ENCODE measurements around the gene MGA. TPM values are rescaled to one million over a fixed set of nuclear protein-coding genes. Genes with fewer than 3 reads are reported as not detected.

MGA gene
- polyA plus RNA-seq, 6 donors from 2014 or later, result 2.2 to 30.3 (median 16.9) TPM

DNA sequence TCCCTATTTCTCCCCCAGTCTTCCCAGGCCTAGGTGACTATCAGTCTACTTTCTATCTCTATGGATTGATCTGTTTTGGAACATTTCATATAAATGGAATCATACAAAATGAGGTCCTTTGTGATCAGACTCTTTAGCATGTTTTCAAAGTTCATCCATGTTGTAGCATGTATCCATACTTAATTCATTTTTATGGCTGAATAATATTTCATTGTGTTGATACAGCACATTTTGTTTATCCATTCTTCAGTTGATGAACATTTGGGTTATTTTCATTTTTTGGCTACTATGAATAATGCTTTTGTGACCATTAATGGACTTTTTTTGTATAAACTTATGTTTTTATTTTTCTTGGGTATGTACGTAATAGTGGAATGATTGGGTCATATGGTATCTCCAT is 19.2 kb upstream of the MGA start:
- Mint-ChIP-seq H3K9me3 (no peaks in the 10 kb centered on the region), H3K36me3 (no peaks in the 10 kb centered on the region), H3K27me3 (no peaks in the 10 kb centered on the region), H3K4me1 (no peaks in the 10 kb centered on the region), H3K4me3 (no peak overlapping the region), H3K27ac (no peak overlapping the region)
- DNase-seq (no peak), ATAC-seq (ENCODE audit: low read depth in 2 of 2) (no peak)

DNA sequence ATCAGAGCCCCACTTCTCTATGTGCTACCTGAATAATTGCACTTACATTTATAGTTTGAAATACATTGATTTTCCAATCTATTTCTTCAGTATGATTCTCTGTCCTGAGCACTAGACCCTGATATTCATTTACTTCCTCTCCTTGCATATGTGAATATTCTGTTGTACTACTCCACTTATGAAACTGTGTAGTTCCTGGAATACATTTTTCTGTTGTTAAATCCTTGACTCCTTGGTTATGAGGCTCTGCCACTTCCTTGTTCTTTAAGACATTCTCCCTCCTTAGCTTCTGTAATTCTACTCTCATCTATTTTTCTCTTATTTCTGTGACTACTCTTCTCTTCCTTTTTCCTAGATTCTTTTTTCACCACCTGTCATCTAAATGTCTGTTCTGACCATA is 12.9 kb upstream of the MGA start:
- no peak for DNase-seq
- Mint-ChIP-seq H3K9me3 (peaks cover 0 to 9% (median 7%) of the 10 kb centered on the region in 7 donors), H3K4me3 (no peak overlapping the region), H3K27ac (no peak overlapping the region), H3K4me1 (no peaks in the 10 kb centered on the region), H3K36me3 (peaks cover 0 to 7% of the 10 kb centered on the region in 2 donors), H3K27me3 (peaks cover 0 to 5% (median 5%) of the 10 kb centered on the region in 3 donors)
- no peak for ATAC-seq (ENCODE audit: low read depth in 2 of 2)

GRCh38 chr15:41648097-41648496 is 12.1 kb upstream of the MGA start:
- Mint-ChIP-seq H3K4me3 (no peak overlapping the region), H3K27me3 (peaks cover 0 to 5% (median 5%) of the 10 kb centered on the region in 3 donors), H3K4me1 (no peaks in the 10 kb centered on the region), H3K27ac (no peak overlapping the region), H3K9me3 (peaks cover 0 to 9% (median 7%) of the 10 kb centered on the region in 7 donors), H3K36me3 (peaks cover 0 to 7% of the 10 kb centered on the region in 2 donors)
- no peak for DNase-seq
- no peak for ATAC-seq (ENCODE audit: low read depth in 2 of 2)

DNA sequence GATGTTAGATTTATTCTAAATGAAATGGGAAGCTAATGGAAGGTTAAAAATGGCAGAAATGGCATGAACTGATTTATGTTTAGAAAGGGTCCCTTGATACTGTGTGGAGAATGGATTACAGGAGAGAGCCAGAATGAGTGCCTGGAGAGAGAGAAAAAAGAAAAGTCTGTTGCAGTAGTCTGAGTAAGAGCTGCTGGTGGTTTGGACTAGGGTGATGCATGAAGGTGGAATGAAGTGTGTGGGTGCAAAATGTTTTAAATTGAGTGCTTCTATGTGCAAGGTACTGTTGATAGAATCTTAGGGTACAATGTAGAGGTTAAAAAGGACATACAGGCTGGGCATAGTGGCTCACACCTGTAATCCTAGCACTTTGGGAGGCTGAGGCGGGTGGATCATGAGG is 11.4 kb upstream of the MGA start:
- Mint-ChIP-seq H3K9me3 (peaks cover 0 to 9% (median 7%) of the 10 kb centered on the region in 7 donors), H3K27me3 (peaks cover 0 to 5% (median 5%) of the 10 kb centered on the region in 3 donors), H3K4me1 (peaks cover 0 to 2% (median 0%) of the 10 kb centered on the region in 3 donors), H3K4me3 (no peak overlapping the region), H3K36me3 (peaks cover 0 to 7% of the 10 kb centered on the region in 2 donors), H3K27ac (no peak overlapping the region)
- no peak for ATAC-seq (ENCODE audit: low read depth in 2 of 2)
- no peak for DNase-seq

GRCh38 chr15:41650806-41651205 is 9.4 kb upstream of the MGA start:
- Mint-ChIP-seq H3K36me3 (peaks cover 0 to 7% of the 10 kb centered on the region in 2 donors), H3K4me3 (peak overlapping the region in 1 of 8 donors; percentile 48), H3K27ac (no peak overlapping the region), H3K27me3 (peaks cover 0 to 5% (median 5%) of the 10 kb centered on the region in 3 donors), H3K9me3 (peaks cover 0 to 9% (median 7%) of the 10 kb centered on the region in 7 donors), H3K4me1 (peaks cover 0 to 4% (median 0%) of the 10 kb centered on the region in 3 donors)
- DNase-seq, result no peak
- no peak for ATAC-seq (ENCODE audit: low read depth in 2 of 2)

DNA sequence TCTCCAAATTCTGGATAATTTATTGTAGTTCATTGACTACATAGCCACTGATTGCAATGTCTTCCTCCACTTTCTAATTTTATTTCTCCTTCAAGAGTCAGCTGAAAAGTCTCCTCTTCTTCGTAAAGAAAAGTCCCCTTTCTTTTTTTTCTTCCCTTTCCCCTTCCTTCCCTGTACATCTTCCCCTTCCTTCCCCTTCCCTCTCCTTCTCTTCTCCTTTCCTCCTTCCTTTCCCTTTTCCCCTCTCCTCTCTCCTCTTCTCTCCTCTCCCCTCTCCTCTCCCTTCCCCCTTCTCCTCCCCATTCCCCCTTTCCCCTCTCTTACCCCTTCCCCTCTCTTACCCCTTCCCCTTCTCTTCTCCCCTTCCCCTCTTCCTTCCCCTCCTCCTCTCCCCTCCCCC is 8.8 kb upstream of the MGA start:
- no peak overlapping the region for H3K4me3 Mint-ChIP-seq

DNA sequence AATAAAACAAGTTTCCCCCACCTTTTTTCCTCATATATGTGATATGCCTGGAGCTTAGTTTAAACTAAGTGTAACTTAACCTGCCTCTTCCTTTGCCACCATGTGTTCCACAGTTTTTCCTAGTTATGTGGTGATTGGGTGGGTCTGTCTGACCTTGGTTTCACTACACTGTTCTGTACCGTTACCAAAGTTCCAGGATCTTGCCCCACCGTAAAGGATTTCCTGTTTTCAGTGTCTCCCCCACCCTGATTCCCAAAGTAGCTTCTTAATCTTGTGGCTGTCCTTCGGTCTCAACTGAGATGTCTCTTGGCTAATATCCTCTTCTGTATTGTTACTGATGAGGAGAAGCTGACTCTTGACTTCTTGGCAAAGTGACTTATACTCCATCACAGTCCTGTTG is 6.4 kb upstream of the MGA start:
- peaks cover 0 to 9% (median 7%) of the 10 kb centered on the region in 7 donors for H3K9me3 Mint-ChIP-seq
- H3K27ac Mint-ChIP-seq, result no peak overlapping the region
- H3K4me1 Mint-ChIP-seq, result peaks cover 0 to 4% (median 0%) of the 10 kb centered on the region in 3 donors
- DNase-seq (no peak), ATAC-seq (ENCODE audit: low read depth in 2 of 2) (no peak)
- no peak overlapping the region for H3K4me3 Mint-ChIP-seq
- peaks cover 0 to 7% of the 10 kb centered on the region in 2 donors for H3K36me3 Mint-ChIP-seq
- H3K27me3 Mint-ChIP-seq, result peaks cover 0 to 5% (median 5%) of the 10 kb centered on the region in 3 donors

More for the DNA sequence above, 8.8 kb upstream of the MGA start:
- Mint-ChIP-seq H3K27me3 (peaks cover 0 to 5% (median 5%) of the 10 kb centered on the region in 3 donors), H3K4me1 (peaks cover 0 to 4% (median 0%) of the 10 kb centered on the region in 3 donors), H3K36me3 (peaks cover 0 to 7% of the 10 kb centered on the region in 2 donors), H3K9me3 (peaks cover 0 to 9% (median 7%) of the 10 kb centered on the region in 7 donors), H3K27ac (no peak overlapping the region)
- ATAC-seq (ENCODE audit: low read depth in 2 of 2), result no peak
- DNase-seq, result no peak

DNA sequence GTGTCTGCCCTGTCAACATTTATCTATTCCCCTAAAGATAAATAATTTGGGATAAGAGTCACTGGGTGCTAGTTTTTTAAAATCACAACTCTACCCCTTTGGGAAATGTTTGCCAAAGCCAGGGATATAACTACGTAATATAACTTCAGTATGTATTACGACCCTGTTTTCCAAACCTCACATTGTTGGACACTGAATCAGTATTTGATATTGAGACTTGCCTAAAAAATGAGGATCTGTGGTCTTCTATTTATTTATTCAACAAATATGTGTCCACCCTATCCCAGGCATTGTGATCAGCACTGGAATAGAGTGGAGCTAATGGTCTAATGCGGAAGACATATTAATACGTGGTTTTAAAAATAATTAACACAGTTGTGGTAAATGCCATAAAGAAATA is 4.5 kb upstream of the MGA start:
- H3K36me3 Mint-ChIP-seq, result peaks cover 0 to 5% of the 10 kb centered on the region in 2 donors
- H3K9me3 Mint-ChIP-seq, result peaks cover 0 to 11% (median 5%) of the 10 kb centered on the region in 7 donors
- H3K27me3 Mint-ChIP-seq, result peaks cover 0 to 5% (median 0%) of the 10 kb centered on the region in 3 donors
- ATAC-seq (ENCODE audit: low read depth in 2 of 2), result no peak
- no peak overlapping the region for H3K4me3 Mint-ChIP-seq
- no peak for DNase-seq
- H3K27ac Mint-ChIP-seq, result peak overlapping the region in 1 of 6 donors; percentile 45
- H3K4me1 Mint-ChIP-seq, result peaks cover 9 to 18% (median 10%) of the 10 kb centered on the region in 3 donors

DNA sequence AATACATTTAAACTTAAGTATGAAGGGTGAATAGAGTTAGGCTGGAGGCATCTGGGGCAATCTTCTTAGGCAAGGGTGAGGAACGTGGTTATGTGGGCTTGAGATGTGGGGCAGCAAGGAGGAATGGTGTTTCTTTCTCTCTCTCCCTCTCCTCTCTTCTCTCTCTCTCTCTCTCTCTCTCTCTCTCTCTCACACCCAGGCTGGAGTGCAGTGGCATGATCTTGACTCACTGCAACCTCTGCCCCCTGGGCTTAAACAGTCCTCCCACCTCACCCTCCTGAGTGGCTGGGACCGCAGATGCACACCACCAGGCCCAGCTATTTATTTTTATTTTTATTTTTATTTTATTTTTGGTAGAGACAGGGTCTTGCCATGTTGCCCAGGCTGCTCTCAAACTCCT is 4.0 kb upstream of the MGA start:
- no peak overlapping the region for H3K4me3 Mint-ChIP-seq
- peaks cover 14 to 23% (median 15%) of the 10 kb centered on the region in 3 donors for H3K4me1 Mint-ChIP-seq
- H3K9me3 Mint-ChIP-seq, result peaks cover 0 to 6% (median 1%) of the 10 kb centered on the region in 7 donors
- peaks cover 0 to under 1% of the 10 kb centered on the region in 2 donors for H3K36me3 Mint-ChIP-seq
- H3K27me3 Mint-ChIP-seq, result peaks cover 0 to 3% (median 0%) of the 10 kb centered on the region in 3 donors
- peak overlapping the region in 1 of 6 donors; percentile 47 for H3K27ac Mint-ChIP-seq
- ATAC-seq (ENCODE audit: low read depth in 2 of 2) (no peak), DNase-seq (no peak)

- Mint-ChIP-seq H3K9me3 (peaks cover 0 to 3% (median 0%) of the 10 kb centered on the region in 7 donors), H3K27me3 (no peaks in the 10 kb centered on the region), H3K36me3 (no peaks in the 10 kb centered on the region), H3K27ac (peak overlapping the region in 4 of 6 donors; percentile 31 to 99 (median 77)), H3K4me3 (peak overlapping the region in 3 of 8 donors; percentile 1 to 87 (median 4)), H3K4me1 (peaks cover 23 to 37% (median 36%) of the 10 kb centered on the region in 3 donors)
- no peak for DNase-seq
- ATAC-seq (ENCODE audit: low read depth in 2 of 2), result no peak
These were observed 1.5 kb upstream of the MGA start for GRCh38 chr15:41658689-41659088.

GRCh38 chr15:41659190-41659589 is 1.0 kb upstream of the MGA start:
- Mint-ChIP-seq H3K9me3 (peaks cover 0 to 3% (median 0%) of the 10 kb centered on the region in 7 donors), H3K4me1 (peaks cover 20 to 39% (median 36%) of the 10 kb centered on the region in 3 donors), H3K4me3 (peak overlapping the region in 5 of 8 donors; percentile 1 to 97 (median 90)), H3K36me3 (no peaks in the 10 kb centered on the region), H3K27ac (peak overlapping the region; percentile 31 to 99 (median 97)), H3K27me3 (no peaks in the 10 kb centered on the region)
- DNase-seq, result no peak
- ATAC-seq (ENCODE audit: low read depth in 2 of 2), result no peak

GRCh38 chr15:41659855-41660234 is 360 bp upstream of the MGA start:
- Mint-ChIP-seq H3K4me1 (peaks cover 22 to 45% (median 36%) of the 10 kb centered on the region in 3 donors), H3K36me3 (no peaks in the 10 kb centered on the region), H3K27me3 (no peaks in the 10 kb centered on the region), H3K27ac (peak overlapping the region; percentile 96 to 99 (median 98)), H3K9me3 (peaks cover 0 to 3% (median 0%) of the 10 kb centered on the region in 7 donors), H3K4me3 (peak overlapping the region; percentile 87 to 98 (median 94))
- peak in 1 of 2 donors; percentile 2 for ATAC-seq (ENCODE audit: low read depth in 2 of 2)
- DNase-seq, result no peak

- no peaks in the 10 kb centered on the region for H3K27me3 Mint-ChIP-seq
- H3K4me3 Mint-ChIP-seq, result peak overlapping the region; percentile 87 to 98 (median 94)
- H3K36me3 Mint-ChIP-seq, result no peaks in the 10 kb centered on the region
- DNase-seq (no peak), ATAC-seq (ENCODE audit: low read depth in 2 of 2) (no peak)
- H3K27ac Mint-ChIP-seq, result peak overlapping the region; percentile 96 to 99 (median 98)
- H3K9me3 Mint-ChIP-seq, result peaks cover 0 to 3% (median 0%) of the 10 kb centered on the region in 7 donors
- peaks cover 26 to 52% (median 41%) of the 10 kb centered on the region in 3 donors for H3K4me1 Mint-ChIP-seq
These were observed 893 bp downstream of the MGA start for GRCh38 chr15:41661078-41661517.

GRCh38 chr15:41661518-41662225 is 1.5 kb downstream of the MGA start:
- DNase-seq (peak; percentile 82), ATAC-seq (ENCODE audit: low read depth in 2 of 2) (peak; percentile 42 to 43)
- Mint-ChIP-seq H3K27ac (peak overlapping the region; percentile 96 to 99 (median 98)), H3K4me1 (peaks cover 26 to 58% (median 44%) of the 10 kb centered on the region in 3 donors), H3K27me3 (no peaks in the 10 kb centered on the region), H3K9me3 (peaks cover 0 to 3% (median 0%) of the 10 kb centered on the region in 7 donors), H3K36me3 (no peaks in the 10 kb centered on the region), H3K4me3 (peak overlapping the region; percentile 87 to 98 (median 94))

All from naive B cell (primary cell).